Measurements from ENCODE around the gene CFP.

CFP gene

GRCh38 chrX:47614618-47615017, 15.1 kb downstream of the CFP start:
- H3K4me3 ChIP-seq (ENCODE audit: control insufficient read depth, low read depth, low read length): no peak overlapping the region
- DNase-seq (ENCODE audit: low read depth): no peak
- no peak for TF ChIP-seq CTCF (IDR thresholded peaks at IDR 0.05; ENCODE audit: control insufficient read depth, insufficient read depth, low read depth, low read length, missing control alignments)

- DNase-seq (ENCODE audit: low read depth): no peak
- no peak overlapping the region for H3K4me3 ChIP-seq (ENCODE audit: control insufficient read depth, low read depth, low read length)
- no peak for TF ChIP-seq CTCF (IDR thresholded peaks at IDR 0.05; ENCODE audit: control insufficient read depth, insufficient read depth, low read depth, low read length, missing control alignments)
Observed at GRCh38 chrX:47613082-47613481, 16.6 kb downstream of the CFP start.

- no peak for TF ChIP-seq CTCF (IDR thresholded peaks at IDR 0.05; ENCODE audit: control insufficient read depth, insufficient read depth, low read depth, low read length, missing control alignments)
- DNase-seq (ENCODE audit: low read depth): no peak
- H3K4me3 ChIP-seq (ENCODE audit: control insufficient read depth, low read depth, low read length): no peak overlapping the region
Observed at GRCh38 chrX:47612418-47612817, 17.3 kb downstream of the CFP start.

- H3K4me3 ChIP-seq (ENCODE audit: control insufficient read depth, low read depth, low read length): no peak overlapping the region
- no peak for TF ChIP-seq CTCF (IDR thresholded peaks at IDR 0.05; ENCODE audit: control insufficient read depth, insufficient read depth, low read depth, low read length, missing control alignments)
- DNase-seq (ENCODE audit: low read depth): no peak
Observed at GRCh38 chrX:47611926-47612325, 17.8 kb downstream of the CFP start.

- no peak for TF ChIP-seq CTCF (IDR thresholded peaks at IDR 0.05; ENCODE audit: control insufficient read depth, insufficient read depth, low read depth, low read length, missing control alignments)
- no peak for DNase-seq (ENCODE audit: low read depth)
- no peak overlapping the region for H3K4me3 ChIP-seq (ENCODE audit: control insufficient read depth, low read depth, low read length)
Observed at GRCh38 chrX:47611489-47611888, 18.2 kb downstream of the CFP start.

- no peak for DNase-seq (ENCODE audit: low read depth)
- no peak for TF ChIP-seq CTCF (IDR thresholded peaks at IDR 0.05; ENCODE audit: control insufficient read depth, insufficient read depth, low read depth, low read length, missing control alignments)
Observed at GRCh38 chrX:47610511-47610910, 19.2 kb downstream of the CFP start.

More at GRCh38 chrX:47610511-47610910, 19.2 kb downstream of the CFP start:
- H3K4me3 ChIP-seq (ENCODE audit: control insufficient read depth, low read depth, low read length): no peak overlapping the region

Data from AG09309 (cell line).